GM21717 (cell line): ENCODE measurements around the gene MAPK8.

Experiments used
- ATAC-seq: cut with Tn5 transposase; IDR thresholded peaks from one replicate; pipeline ENCODE4 v1.9.1; 2021; ENCODE audit warnings: mild to moderate bottlenecking, moderate library complexity; ENCODE audit not compliant: unreplicated experiment

MAPK8 gene

GRCh38 chr10:48459270-48460150 lies 153.0 kb downstream of the MAPK8 start:
- no peak for ATAC-seq

- ATAC-seq: no peak
These were observed 153.7 kb downstream of the MAPK8 start for GRCh38 chr10:48460182-48460581.

- ATAC-seq: no peak
These were observed 155.4 kb downstream of the MAPK8 start for GRCh38 chr10:48461623-48462481.

GRCh38 chr10:48462482-48463020 lies 156.1 kb downstream of the MAPK8 start:
- ATAC-seq: no peak

DNA sequence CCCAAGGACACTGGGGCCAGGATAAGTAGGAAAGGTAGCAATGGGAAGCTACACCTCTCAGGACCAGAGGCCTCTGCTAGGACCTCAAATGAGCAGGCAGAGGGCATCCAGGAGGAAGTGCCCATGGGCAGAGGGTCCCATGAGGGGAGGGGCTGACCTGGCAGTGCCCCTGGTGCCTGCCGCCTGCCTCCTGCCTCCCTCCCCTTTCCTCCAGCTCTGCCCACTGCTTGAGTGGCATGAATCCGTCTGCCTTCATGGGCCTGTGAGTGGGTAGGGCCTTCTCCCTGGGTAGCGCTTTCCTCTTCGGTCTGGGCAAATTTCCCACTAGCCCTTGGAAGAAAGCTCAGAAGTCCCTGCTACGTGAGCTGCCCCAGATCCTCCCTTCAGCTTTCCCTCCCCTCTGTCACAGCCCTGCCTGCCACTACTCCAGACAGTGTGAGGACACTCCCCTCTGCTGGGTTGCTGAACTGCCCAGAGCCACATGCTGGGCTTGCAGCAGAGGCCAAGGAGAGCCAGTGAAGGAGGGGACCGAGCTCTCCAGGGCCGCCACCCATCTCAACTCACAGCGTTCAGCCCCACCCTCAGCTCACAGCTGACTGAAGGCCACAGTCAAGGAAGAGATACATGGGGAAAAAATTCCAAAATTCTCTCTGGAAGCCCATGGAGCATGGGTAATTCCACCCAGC lies 157.0 kb downstream of the MAPK8 start:
- ATAC-seq: no peak

- ATAC-seq: no peak
These were observed 157.8 kb downstream of the MAPK8 start for GRCh38 chr10:48464121-48464870.

DNA sequence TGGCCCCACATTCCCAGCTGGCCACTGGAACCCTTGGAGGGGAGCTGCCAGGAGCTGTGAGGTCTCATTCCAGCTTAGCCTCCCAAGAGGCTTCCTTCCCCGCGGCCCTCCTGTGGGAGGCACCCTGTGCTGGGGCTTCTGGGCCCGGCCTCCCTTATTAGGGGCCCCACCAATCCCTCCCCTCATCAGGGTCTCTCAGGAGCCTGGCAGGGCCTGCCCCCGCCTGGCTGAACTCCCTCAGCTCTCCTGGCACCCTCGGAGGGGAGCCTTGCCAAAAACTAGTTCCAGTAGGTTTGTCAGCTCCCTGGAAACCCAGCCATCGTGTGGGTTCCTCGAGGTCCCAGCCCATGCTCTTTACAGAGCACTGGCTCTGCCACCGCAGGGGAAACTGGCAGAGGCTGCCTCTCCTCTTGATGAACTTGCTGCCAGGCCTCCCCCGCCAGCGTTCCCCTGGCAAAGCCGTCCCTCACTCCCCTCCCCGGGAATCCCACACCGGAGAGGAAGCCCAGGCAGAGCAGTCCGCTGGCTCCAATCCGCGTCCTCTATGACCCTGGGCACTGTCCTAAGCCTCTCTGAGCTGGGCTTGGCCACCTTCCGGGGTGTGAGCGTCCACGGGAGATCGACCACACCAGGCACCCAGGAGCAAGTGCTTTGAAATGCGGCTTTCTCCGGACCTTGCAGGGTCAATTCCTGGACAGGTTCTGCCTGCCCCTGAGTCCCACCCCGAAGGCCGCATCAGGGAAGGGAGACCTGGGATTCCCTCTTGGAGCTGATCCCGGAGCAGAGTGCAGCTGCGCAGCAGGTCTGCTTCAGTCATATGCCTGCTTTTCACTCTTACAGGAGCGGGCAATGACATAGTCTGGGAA lies 158.6 kb downstream of the MAPK8 start:
- no peak for ATAC-seq

GRCh38 chr10:48465860-48466521 lies 159.5 kb downstream of the MAPK8 start:
- no peak for ATAC-seq

DNA sequence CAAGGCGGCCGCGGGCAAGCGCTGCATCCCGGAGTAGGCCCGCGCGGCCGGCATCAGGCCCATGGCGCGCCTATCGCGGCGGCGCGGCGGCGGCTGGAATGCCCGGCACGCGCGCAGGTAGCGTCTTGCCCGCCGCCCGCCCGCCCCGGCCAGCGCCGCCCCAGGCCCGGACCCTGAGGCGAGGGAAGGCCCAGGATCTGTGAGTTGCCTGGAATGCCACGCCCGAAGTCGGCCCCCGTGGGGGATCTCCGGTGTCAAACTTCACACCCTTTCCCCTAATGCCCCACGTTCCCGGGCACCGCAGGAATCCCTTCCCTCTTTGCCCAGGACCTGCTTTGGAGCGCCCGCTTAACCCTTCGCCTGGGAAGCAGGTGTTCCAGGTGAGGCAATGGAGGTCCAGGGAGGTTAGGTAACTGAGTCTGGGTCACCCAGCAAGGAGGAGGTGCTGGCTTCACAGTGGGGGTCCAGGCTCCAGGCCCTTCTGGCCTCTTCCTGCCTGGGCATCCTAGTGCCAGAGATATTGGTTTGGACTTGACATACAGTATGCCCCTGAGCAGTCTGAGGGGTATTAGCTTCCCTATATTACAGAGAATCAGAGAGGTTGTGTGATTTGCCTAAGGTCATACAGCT lies 160.2 kb downstream of the MAPK8 start:
- ATAC-seq: no peak

DNA sequence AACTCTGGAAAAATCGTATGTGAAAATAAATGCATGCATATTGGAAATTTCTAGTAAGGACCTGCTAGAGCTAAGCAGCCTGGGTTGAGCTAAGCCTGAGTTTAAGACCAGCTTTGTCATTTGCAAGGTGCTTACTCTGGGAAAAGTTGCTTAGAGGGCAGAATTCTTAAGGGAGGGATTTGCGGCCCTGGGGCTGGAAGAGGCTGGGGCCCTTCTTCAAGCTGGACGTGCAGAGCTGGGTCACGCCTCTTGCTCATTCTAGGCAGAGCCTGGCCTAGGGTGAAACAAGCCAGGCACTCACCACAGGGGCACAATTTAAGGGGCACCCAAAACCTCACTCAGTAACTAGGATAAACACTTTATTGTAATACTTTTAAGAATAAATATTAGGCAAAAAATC lies 161.2 kb downstream of the MAPK8 start:
- ATAC-seq: no peak

- ATAC-seq: no peak
These were observed 161.8 kb downstream of the MAPK8 start for GRCh38 chr10:48468130-48468790.

GRCh38 chr10:48468866-48469511 lies 162.5 kb downstream of the MAPK8 start:
- no peak for ATAC-seq

- no peak for ATAC-seq
These were observed 163.1 kb downstream of the MAPK8 start for GRCh38 chr10:48469516-48470020.

- no peak for ATAC-seq
These were observed 163.8 kb downstream of the MAPK8 start for GRCh38 chr10:48470115-48470892.

GRCh38 chr10:48470893-48471805 lies 164.7 kb downstream of the MAPK8 start:
- ATAC-seq: no peak
